Measurements from ENCODE around the gene LUC7L3. TPM values are rescaled to one million over a fixed set of nuclear protein-coding genes. Genes with fewer than 3 reads are reported as not detected.
"Not testable (repeated sequence)": the region's sequence is repeated elsewhere in the genome, so short reads cannot be mapped to it uniquely, and the experiment has no call there.

Gene LUC7L3
- 15.0 and 26.3 TPM in 2 replicates for total RNA-seq (2014; rRNA removed; shearing (Covaris generic))

GRCh38 chr17:50719144-50719923, at the start of gene LUC7L3:
Gene LUC7L3 (plus strand): TSS chr17:50719603. CDS start chr17:50719733, 130 bp downstream.
- peak; percentile 90 for DNase-seq (ENCODE audit: low spot score)
- in situ Hi-C loops (cut with HindIII; ENCODE audit: low sequenced_read_pairs): no loop called here

- in situ Hi-C loops (cut with HindIII; ENCODE audit: low sequenced_read_pairs): no loop called here
- DNase-seq (ENCODE audit: low spot score): no peak
Observed at GRCh38 chr17:50672071-50672470, 47.3 kb upstream of the LUC7L3 start.

GRCh38 chr17:50672831-50673551, 46.4 kb upstream of the LUC7L3 start:
- in situ Hi-C loops (cut with HindIII; ENCODE audit: low sequenced_read_pairs): no loop called here

GRCh38 chr17:50675190-50675589, 44.2 kb upstream of the LUC7L3 start:
- DNase-seq (ENCODE audit: low spot score): peak; percentile 49
- in situ Hi-C loops (cut with HindIII; ENCODE audit: low sequenced_read_pairs): no loop called here

More at GRCh38 chr17:50672831-50673551, 46.4 kb upstream of the LUC7L3 start:
- peak; percentile 42 for DNase-seq (ENCODE audit: low spot score)

GRCh38 chr17:50675627-50676026, 43.8 kb upstream of the LUC7L3 start:
- in situ Hi-C loops (cut with HindIII; ENCODE audit: low sequenced_read_pairs): no loop called here
- DNase-seq (ENCODE audit: low spot score): peak; percentile 98

GRCh38 chr17:50676065-50676975, 43.1 kb upstream of the LUC7L3 start:
- DNase-seq (ENCODE audit: low spot score): no peak
- in situ Hi-C loops (cut with HindIII; ENCODE audit: low sequenced_read_pairs): no loop called here

- DNase-seq (ENCODE audit: low spot score): no peak
- in situ Hi-C loops (cut with HindIII; ENCODE audit: low sequenced_read_pairs): no loop called here
Observed at GRCh38 chr17:50677851-50678375, 41.5 kb upstream of the LUC7L3 start.

GRCh38 chr17:50679008-50679544, 40.3 kb upstream of the LUC7L3 start:
- no peak for DNase-seq (ENCODE audit: low spot score)
- in situ Hi-C loops (cut with HindIII; ENCODE audit: low sequenced_read_pairs): no loop called here

GRCh38 chr17:50680126-50680525, 39.3 kb upstream of the LUC7L3 start:
- DNase-seq (ENCODE audit: low spot score): no peak
- in situ Hi-C loops (cut with HindIII; ENCODE audit: low sequenced_read_pairs): no loop called here

- in situ Hi-C loops (cut with HindIII; ENCODE audit: low sequenced_read_pairs); DNase-seq (ENCODE audit: low spot score): not testable (repeated sequence)
Observed at GRCh38 chr17:50680543-50681262, 38.7 kb upstream of the LUC7L3 start.

GRCh38 chr17:50681263-50682200, 37.9 kb upstream of the LUC7L3 start:
- peak; percentile 74 for DNase-seq (ENCODE audit: low spot score)
- in situ Hi-C loops (cut with HindIII; ENCODE audit: low sequenced_read_pairs): no loop called here

GRCh38 chr17:50682441-50682840, 37.0 kb upstream of the LUC7L3 start:
- DNase-seq (ENCODE audit: low spot score): no peak

GRCh38 chr17:50682938-50683337, 36.5 kb upstream of the LUC7L3 start:
- no peak for DNase-seq (ENCODE audit: low spot score)
- in situ Hi-C loops (cut with HindIII; ENCODE audit: low sequenced_read_pairs): no loop called here

More at GRCh38 chr17:50682441-50682840, 37.0 kb upstream of the LUC7L3 start:
- in situ Hi-C loops (cut with HindIII; ENCODE audit: low sequenced_read_pairs): no loop called here

GRCh38 chr17:50683434-50684287, 35.7 kb upstream of the LUC7L3 start:
- in situ Hi-C loops (cut with HindIII; ENCODE audit: low sequenced_read_pairs): no loop called here
- DNase-seq (ENCODE audit: low spot score): no peak

GRCh38 chr17:50684288-50684611, 35.2 kb upstream of the LUC7L3 start:
- in situ Hi-C loops (cut with HindIII; ENCODE audit: low sequenced_read_pairs): no loop called here
- DNase-seq (ENCODE audit: low spot score): no peak

- in situ Hi-C loops (cut with HindIII; ENCODE audit: low sequenced_read_pairs): no loop called here
- DNase-seq (ENCODE audit: low spot score): no peak
Observed at GRCh38 chr17:50684612-50685333, 34.6 kb upstream of the LUC7L3 start.

All from G401 (cell line).